Activated CD4-positive, alpha-beta T cell treated with anti-CD3 and anti-CD28 coated beads, Interleukin-2, Interleukin-4, amounts not matched to agents 100 ng/mL and 50 ng/mL, durations not matched to agents 16 hours and 8 hours (primary cell): Measurements from ENCODE around the gene BMERB1.
A peak's percentile ranks its signal among the peaks of the same experiment; 100 is the strongest.
"Not testable (repeated sequence)": the region's sequence is repeated elsewhere in the genome, so short reads cannot be mapped to it uniquely, and the experiment has no call there.

ENCODE experiments used
- DNase-seq: peaks from one replicate; pipeline ENCODE4 v3.0.0-alpha.2; 2020; ENCODE audit warnings: low spot score

The BMERB1 gene

DNA sequence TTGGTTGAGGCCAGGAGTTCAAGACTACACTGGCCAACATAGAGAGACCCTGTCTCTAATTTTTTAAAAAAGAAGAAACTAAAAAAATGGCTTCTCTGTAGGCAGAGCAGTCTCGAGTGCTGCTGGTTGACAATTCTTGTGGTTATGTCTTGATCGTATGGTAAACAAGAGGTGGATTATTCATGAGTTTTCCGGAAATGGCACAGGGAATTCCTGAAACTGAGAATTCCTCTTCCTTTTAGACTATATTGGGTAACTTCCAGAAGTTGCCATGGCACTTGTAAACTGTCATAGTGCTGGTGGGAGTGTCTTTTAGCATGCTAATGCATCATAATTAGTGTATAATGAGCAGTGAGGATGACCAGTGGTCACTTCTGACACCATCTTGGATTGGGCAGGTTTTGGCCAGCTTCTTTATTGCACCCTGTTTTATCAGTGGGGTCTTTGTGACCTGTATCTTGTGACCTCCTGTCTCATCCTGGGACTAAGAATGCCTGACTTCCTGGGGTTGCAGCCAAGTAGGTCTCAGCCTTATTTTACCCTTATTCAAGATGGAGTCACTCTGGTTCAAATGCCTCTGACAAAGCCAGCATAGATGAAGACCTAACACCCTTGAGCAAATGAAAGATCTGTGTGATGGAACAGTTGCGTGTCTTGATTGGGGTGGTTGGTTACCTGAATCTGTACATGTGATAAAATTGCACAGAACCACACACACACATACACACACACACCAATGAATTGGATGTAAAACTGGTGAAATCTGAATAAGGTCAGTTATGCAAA, 30.2 kb downstream of the BMERB1 start:
- no peak for DNase-seq

DNA sequence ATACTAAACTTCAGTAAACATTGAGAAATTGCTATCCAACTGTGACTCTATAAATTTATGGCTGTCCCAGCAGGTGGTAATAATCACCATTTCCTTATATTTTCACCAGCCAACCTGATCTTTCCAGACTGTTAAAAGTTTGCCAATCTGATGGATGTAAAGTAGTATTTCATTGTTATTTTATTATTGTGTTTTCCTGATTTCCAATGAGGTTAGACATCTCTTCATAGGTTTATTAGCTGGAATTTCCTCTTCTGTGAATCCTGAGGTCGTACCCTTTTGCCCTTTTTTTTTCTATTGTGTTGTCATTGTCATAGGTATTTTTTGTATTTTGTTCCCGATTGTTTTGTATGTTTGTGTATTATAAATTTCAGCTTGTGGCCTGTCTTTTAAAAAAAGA, 31.7 kb downstream of the BMERB1 start:
- no peak for DNase-seq

- no peak for DNase-seq
These were observed 32.7 kb downstream of the BMERB1 start for GRCh38 chr16:15466886-15467781.

DNA sequence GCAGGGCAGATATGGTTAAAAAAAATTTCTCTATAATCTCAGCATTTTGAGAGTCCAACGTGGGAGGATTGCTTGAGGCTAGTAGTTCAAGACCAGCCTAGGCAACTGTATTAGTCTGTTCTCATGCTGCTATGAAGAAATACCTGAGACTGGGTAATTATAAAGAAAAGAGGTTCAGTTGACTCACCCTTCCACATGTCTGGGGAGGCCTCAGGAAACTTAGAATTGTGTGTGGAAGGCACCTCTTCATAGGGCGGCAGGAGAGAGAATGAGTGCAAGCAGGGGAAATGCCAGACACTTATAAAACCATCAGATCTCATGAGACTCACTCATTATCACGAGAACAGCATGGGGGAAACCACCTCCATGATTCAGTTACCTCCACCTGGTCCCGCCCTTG, 42.6 kb downstream of the BMERB1 start:
- not testable (repeated sequence) for DNase-seq

DNA sequence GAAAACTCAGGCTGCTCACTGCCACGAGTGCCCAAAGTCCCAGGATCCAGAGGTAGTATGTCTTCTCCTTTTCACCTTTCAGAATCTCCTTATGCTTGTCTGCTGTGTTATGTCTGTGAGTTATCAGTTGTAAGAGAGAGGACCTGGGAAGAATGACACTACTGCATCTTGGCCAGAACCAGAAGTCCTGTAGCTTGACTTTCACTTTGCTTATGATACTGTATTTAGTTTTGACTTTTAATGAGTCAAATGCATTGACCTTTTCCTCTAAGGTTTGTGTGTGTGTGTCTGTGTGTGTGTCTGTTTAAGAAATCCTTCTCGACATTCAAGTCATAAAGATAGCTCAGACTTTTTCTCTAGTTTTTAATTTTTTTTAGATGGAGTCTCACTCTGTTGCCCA, 43.4 kb downstream of the BMERB1 start:
- no peak for DNase-seq

DNA sequence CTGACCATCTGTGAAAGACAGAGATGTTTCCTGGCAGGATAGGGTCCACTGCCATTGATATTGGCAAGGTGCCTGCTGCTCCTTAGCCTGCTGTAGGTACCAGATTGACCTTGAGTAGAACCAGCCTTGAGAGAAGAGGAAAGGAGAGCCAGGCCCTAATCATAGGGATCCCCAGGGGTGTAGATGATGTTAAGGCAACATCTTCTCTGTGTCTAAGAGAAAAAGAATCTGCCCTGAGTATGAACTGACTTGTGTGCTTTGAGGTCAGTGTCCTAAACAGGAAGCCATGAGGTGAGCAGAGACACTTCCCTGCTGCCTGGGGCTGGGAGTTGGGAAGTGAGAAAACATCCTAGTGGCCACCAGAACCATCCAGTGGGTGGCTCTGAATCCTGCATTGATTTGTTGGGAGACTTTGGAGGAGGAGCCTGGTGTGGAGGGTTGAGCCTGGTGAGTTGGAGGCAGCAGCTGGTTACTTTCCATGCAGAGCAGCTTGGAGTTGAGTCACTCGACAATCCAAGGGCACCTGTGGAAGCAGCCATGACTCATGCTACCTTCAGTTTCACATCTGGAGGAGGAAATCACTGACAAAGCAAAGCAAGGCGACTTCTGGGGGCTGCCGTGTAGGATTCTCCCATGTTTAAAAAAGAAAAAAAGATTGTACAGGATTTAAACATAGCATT, 47.8 kb downstream of the BMERB1 start:
- peak; percentile 24 for DNase-seq

- no peak for DNase-seq
These were observed 48.4 kb downstream of the BMERB1 start for GRCh38 chr16:15482748-15483298.

DNA sequence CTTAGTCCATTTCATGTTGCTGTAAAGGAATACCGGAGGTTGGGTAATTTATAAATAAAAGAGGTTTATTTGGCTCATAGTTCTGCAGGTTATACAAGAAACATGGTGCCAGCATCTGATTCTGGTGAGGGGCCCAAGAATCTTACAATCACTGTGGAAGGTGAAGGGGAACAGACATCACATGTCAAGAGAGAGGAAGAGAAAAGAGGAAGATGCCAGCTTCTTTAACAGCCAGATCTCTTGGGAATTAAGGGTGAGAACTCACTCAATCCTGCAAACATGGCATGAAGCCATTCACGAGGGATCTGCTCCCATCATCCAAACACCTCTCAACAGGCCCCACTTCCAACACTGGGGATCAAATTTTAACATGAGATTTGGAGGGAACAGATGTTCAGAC, 49.5 kb downstream of the BMERB1 start:
- no peak for DNase-seq

DNA sequence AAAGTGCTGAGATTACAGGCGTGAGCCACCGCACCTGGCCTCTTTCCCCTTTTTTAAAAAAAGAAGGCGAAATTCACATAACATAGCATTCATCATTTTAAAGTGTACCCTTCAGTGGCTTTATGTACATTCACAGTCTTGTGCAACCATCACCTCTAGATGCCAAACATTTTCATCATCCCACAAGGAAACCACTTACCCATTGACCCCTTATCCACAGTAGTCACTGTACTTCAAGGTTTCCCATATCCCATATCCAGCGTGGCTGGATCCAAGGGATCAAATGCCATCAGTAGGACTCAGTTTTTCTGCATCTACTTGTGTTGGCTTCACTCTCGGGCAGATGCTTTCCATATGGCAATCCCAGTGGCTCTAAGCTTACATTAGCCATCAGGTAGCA, 50.3 kb downstream of the BMERB1 start:
- no peak for DNase-seq

- no peak for DNase-seq
These were observed 50.8 kb downstream of the BMERB1 start for GRCh38 chr16:15485175-15485574.

- DNase-seq: no peak
These were observed 52.3 kb downstream of the BMERB1 start for GRCh38 chr16:15486661-15487060.

GRCh38 chr16:15487336-15488284, 53.2 kb downstream of the BMERB1 start:
- DNase-seq: no peak

DNA sequence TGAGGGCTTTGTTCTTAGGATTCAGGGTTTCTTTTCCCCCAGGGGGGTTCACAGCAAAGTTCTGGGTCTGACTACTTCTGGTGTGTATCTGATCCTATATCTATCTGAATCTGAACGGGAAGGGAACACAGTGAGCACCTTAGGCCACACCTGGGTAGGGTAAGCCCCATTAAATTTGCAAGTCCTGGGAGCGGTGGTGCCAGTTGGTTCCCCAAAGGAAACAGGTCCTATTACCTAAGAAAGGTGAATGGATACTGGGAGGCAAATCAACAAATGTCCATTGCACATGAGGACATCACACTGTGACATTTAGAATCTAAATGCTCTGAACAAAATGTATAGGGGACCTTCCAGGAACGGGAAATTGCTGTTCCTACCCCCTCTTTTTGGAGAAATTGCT, 54.6 kb downstream of the BMERB1 start:
- DNase-seq: no peak

- DNase-seq: no peak
These were observed 55.8 kb downstream of the BMERB1 start for GRCh38 chr16:15490123-15490711.

GRCh38 chr16:15491411-15491810, 57.0 kb downstream of the BMERB1 start:
- no peak for DNase-seq

GRCh38 chr16:15492091-15492740, 57.8 kb downstream of the BMERB1 start:
- DNase-seq: no peak

DNA sequence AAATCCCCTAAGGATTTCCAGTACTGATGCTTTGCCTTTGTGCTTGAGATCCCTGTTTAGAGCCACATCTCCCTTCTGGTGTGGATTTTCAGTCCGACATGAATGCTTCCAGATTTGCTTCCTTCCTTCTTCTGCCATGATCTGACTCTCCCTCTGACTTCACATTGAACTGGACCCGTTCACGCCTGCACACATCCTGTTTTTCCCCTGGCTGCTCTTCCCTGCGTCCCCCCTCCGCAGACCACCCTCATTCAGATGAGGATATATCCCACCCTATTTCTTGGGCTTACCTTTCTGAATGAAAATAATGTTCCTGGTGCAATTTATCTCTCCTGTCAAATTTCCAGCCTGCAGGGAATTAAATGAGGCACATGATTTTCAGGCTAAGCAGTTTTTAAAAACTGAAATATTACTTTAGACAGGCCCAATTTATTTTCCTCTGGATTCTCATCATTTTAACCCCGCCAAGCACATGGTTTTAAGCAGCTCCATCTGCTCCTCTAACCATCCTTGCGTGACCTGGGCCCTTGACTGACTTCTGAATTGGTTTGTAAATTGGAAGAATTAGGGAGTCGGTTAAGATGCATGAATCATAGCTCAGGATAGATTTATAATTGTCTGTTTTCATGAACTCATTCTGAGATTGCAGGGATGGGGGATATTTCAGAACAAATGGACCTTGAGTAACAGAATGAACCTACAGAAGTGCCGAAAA, 59.2 kb downstream of the BMERB1 start:
- no peak for DNase-seq

- DNase-seq: no peak
These were observed 59.8 kb downstream of the BMERB1 start for GRCh38 chr16:15494236-15494635.

- DNase-seq: no peak
These were observed 61.5 kb downstream of the BMERB1 start for GRCh38 chr16:15495898-15496297.
